ENCODE data around the gene HPSE2. TPM values are rescaled to one million over a fixed set of nuclear protein-coding genes. Genes with fewer than 3 reads are reported as not detected.

HPSE2 gene
- total RNA-seq, 6 experiments from 2014 or later, result 0.05 to 0.09 TPM; not detected in 4

DNA sequence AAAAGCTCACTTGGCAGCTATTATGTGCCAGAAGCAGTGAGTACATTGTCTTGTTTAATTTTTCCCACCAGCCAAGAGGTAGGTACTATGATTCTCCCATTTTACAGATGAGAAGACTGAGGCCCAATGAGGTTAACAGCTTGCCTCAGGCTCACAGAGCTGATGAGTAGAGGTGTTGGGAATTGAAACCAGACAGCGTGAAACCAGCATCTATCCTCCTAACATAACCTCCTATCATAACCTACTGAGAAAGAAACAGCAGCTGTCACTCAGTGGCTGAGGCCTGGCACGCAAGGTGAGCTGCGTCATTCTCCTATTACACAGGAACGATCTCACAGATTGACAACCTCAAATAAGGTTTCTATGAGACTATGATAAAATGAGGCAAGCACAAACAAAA, 826.9 kb downstream of the HPSE2 start:
- peaks cover 30% of the 10 kb centered on the region for H3K4me1 Mint-ChIP-seq (ENCODE audit: low read depth)
- no peak for DNase-seq
- TF ChIP-seq, protein P1, sequence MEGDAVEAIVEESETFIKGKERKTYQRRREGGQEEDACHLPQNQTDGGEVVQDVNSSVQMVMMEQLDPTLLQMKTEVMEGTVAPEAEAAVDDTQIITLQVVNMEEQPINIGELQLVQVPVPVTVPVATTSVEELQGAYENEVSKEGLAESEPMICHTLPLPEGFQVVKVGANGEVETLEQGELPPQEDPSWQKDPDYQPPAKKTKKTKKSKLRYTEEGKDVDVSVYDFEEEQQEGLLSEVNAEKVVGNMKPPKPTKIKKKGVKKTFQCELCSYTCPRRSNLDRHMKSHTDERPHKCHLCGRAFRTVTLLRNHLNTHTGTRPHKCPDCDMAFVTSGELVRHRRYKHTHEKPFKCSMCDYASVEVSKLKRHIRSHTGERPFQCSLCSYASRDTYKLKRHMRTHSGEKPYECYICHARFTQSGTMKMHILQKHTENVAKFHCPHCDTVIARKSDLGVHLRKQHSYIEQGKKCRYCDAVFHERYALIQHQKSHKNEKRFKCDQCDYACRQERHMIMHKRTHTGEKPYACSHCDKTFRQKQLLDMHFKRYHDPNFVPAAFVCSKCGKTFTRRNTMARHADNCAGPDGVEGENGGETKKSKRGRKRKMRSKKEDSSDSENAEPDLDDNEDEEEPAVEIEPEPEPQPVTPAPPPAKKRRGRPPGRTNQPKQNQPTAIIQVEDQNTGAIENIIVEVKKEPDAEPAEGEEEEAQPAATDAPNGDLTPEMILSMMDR (IDR thresholded peaks at IDR 0.05), result no peak
- H3K4me3 Mint-ChIP-seq, result no peak overlapping the region
- H3K36me3 Mint-ChIP-seq (ENCODE audit: low read depth), result 0 out of 2 replicates have a peak, but pooled peaks cover under 1% of the 10 kb centered on the region
- no peaks in the 10 kb centered on the region for H3K9me3 Mint-ChIP-seq
- H3K27me3 Mint-ChIP-seq (ENCODE audit: insufficient read depth), result peaks cover 2% of the 10 kb centered on the region
- no peak overlapping the region for H3K27ac Mint-ChIP-seq

DNA sequence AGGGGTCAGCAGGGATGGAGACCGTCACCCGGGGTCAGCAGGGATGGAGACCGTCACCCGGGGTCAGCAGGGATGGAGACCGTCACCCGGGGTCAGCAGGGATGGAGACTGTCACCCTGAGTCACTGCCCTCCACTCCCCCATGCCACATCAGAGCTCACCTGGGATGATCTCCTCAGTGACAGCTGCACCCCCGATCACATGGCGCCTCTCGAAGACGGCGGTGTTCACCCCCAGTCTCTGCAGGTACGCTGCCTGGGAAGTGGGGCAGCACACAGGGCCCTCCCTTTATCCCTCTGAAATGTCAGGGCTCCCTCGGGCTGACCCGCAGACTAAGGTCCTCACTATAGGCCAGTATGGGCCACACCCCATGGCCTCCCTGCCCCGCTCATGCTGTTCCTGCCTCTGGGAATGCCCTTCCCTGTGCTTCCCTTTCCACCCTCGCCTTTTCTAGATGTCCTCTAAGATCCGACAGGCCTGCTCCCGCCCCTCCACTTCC, 827.9 kb downstream of the HPSE2 start:
- TF ChIP-seq, protein P1 (IDR thresholded peaks at IDR 0.05), result no peak
- Mint-ChIP-seq H3K9me3 (no peaks in the 10 kb centered on the region), H3K4me1 (ENCODE audit: low read depth) (peaks cover 40% of the 10 kb centered on the region), H3K36me3 (ENCODE audit: low read depth) (peaks cover 7% of the 10 kb centered on the region), H3K4me3 (no peak overlapping the region), H3K27me3 (ENCODE audit: insufficient read depth) (peaks cover 3% of the 10 kb centered on the region), H3K27ac (no peak overlapping the region)
- DNase-seq, result no peak

Small RNA genes lying within 50 kb of the gene (microRNA-seq; reads per million reads assigned to microRNA genes)
- gene MIR4685, result 13.9 reads per million, percentile 17 among the genes with 10 or more reads in this experiment
- not detected for gene MIR6507

Other genes with a start within 250 kb of the HPSE2 start
- gene CNNM1, start 93.5 kb upstream of the HPSE2 start, total RNA-seq (2021; fragmentation: NEBNext Ultra II Directional; extraction: Animal tissue kit (Norgen Biotek cat#: 25700)), result 1 to 10 TPM; 3.0 to 4.6 (median 3.3) TPM
- gene GOT1, start 194.8 kb upstream of the HPSE2 start, total RNA-seq (2021; fragmentation: NEBNext Ultra II Directional; extraction: Animal tissue kit (Norgen Biotek cat#: 25700)), result 10 to 100 TPM; 34.9 to 42.0 (median 41.6) TPM